ENCODE results near the gene GPR119.

DNA sequence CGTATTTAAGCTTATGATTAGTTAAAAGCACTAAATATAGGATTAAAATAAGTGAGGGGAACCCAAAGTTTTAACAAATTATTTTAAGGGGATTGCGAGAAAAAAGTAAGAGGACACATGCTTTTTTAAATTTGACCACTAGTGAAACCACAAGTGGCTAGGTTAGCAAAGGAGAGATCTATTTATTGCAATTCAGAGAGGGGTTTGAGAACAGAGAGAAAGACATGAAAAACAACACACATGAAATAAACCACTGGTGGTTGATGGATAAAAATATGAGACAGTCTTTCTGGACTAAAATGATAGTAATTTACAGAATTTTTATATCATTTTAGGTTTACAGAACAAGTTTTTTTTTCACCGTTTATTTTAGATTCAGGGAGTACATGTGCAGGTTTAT, 33.9 kb downstream of the GPR119 start:
- TF ChIP-seq POLR2A (IDR thresholded peaks at IDR 0.05; ENCODE audit: low read depth, low read length): no peak
- TF ChIP-seq POLR2AphosphoS5 (IDR thresholded peaks at IDR 0.05; ENCODE audit: low read depth, low read length): no peak

Measured in GM12892 (cell line).